Measurements from ENCODE around the gene C1S.
"Not testable (repeated sequence)": the region's sequence is repeated elsewhere in the genome, so short reads cannot be mapped to it uniquely, and the experiment has no call there.

C1S gene

DNA sequence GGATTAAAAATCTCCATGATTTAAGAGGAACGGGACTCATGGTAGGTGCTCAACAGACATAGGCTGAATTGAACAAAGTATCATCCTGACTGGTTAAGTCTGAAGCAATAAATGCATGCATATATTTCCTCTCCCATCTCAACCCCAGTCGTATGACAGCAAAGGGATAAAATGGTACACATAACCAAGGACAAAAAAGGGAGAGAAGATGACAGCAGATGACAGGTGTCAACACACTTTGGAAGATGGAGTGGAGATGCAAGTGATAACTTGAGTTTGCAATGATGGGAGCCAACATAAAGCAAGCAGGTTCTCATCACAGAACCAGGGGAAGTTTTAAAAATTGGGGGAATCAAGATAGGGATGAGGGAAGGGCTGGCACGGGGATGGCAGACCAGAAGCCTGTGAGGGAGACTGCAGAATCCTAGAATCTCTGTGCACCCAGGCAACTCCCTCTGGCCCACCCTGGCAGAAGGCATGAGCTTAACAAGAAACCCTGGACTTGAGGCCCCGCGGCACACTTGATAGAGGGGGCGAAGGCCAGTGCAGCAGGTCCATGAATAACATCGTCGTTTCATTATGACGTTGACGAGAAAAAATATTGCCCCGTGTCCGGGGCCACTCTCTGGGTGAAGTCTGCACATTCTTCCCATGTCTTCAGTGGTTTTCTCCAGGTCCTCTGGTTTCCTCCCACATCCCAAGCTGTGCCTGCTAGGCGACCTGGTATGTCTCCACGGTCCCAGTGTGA, 43.5 kb downstream of the C1S start:
- no peak for DNase-seq (ENCODE audit: low spot score)

DNA sequence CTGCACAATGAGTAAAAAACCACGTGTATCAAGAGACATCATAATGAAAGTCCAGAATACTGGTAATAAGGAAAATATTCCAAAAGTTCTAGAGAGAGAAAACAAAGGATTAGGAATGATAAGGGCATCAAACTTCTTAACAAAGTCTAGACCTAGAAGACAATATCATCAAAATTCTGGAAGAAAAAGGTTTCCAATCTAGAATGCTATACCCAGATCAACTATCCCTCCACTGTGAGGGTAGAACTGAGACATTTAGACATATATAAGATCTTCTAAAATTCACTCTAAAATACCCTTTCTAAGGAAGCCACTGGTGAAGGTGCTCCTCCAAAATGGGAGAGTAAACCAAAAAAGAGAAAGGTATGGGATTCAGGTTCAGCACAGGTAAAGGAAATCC, 45.6 kb downstream of the C1S start:
- no peak for DNase-seq (ENCODE audit: low spot score)

DNA sequence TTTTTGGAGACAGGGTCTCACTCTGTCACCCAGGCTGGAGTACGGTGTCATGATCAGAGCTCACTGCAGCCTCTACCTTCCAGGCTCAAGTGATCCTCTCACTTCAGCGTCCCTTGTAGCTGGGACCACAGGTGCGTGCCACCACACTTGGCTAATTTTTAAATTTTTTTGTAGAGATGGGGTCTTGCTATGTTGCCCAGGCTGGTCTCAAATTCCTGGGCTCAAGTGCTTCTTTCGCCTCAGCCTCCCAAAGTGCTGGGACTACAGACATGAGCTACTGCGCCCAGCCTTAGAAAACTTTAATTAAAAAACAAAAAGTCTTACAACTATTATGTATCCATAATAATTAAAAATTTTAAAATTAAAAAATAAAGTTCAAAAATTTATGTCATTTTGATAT, 46.7 kb downstream of the C1S start:
- DNase-seq (ENCODE audit: low spot score) = not testable (repeated sequence)

DNA sequence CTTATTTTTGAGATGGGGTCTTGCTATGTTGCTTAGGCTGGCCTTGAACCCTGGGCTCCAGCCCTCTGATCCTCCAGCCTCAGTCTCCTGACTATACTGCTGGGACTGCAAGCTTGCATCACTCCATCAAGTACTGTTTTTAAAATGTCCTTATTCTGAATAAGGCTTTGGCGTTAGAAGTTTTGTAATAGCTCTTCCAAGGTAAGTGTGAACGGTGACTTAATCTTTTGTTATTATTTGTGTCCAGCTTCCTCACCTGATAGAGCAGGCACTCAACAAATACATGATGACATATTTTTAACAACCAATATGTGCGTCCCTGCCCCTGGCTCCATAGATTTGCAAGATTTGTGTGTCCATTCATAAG, 47.1 kb downstream of the C1S start:
- DNase-seq (ENCODE audit: low spot score) = no peak

DNA sequence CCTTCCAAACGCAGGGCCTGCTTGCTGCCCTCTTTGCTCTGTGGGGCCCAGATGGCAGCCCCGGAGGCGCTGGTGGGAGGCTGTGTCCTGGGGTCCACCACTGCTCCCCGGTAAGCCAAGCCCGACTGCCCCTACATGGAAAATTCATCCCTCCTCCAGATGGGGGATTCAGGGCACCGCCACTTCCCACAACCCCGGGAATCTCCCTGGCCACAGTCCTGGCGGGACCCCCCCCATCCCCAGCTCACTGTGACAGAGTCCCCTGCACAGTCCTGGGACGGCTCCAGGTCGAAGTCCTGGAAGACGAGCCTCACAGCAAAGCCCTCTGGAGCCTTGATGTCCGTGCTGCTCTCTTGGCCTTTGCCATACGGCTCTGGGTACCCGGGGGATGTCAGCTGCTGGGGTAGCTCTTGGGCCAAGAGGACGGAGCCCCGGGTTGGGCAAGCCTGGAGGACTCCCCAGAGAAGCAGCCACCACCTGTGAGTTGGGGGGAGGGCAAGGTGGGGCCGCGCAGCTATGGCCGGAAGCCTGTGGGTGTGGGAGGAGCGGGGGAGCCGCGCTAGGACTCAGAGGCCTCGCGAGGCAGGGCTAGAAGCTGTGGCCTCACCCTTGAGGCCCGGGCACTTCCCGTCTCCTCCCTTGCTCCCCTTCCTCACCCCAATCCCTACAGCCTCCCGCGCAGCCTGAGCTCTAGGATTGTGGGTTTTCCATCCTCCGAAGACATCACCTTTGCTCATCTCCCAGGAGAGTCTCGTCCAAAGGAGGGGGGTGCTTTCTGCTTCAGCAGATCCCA, 47.7 kb downstream of the C1S start:
- peak; percentile 85 for DNase-seq (ENCODE audit: low spot score)

DNA sequence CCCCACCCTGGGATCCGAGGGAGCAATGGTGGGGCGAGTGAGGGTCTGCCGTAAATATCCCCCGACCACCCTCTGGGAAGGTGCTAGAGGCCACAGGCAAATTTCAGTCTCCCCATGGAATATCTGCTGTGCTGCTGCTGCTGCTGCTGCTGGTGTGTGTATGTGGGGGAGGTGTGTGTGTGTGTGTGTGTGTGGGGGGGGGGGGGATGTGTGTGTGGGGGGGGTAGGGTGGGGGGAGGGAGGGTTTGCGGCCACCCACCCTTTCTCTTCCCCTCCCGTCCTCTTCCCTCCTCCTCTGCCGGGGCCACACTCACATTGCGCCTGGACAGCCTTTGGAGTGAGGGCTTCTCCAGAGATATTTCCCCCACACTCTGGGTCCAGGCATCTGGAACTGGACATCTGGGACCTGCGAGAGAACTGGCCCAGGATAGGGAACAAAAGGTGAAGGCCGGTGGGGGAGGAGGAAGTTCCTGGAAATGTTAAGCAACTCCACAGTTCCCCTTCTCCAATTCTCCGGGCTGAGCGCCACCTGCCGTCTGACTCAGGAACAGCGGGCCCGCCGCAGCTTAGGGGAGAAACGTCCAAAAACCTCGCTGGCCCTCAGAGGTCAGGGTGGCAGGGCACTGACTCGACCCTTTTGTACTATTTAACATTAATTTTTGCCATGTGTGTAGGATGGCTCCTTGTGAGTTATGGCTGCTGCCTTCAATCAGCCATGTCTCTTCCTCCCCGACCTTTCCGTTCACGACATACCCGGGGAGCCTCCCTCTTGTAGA, 48.5 kb downstream of the C1S start, which contains the start of gene C1RL:
C1RL (minus strand) TSS at position 419 of the 776 bp plus-strand sequence; CDS start at position 385, 34 bp downstream.
- DNase-seq (ENCODE audit: low spot score) = peak; percentile 86

DNA sequence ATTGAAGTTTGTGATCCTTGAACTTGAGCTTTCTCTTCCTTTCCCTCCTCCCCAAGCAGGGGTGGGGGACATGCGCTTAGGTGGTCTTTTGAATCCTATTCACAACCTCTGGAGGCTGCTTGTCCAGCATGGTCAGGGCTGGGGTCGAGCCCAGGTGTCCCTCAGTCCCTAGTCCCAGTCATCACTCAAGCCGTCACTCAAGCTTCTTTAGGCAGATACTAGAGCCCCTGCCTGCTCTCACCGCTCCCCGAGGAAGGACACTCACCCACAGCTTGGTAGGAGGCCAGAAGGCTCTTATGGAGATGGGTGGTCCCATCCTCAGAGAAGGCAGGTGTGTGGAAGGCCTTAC, 49.0 kb downstream of the C1S start:
- DNase-seq (ENCODE audit: low spot score) = no peak

DNA sequence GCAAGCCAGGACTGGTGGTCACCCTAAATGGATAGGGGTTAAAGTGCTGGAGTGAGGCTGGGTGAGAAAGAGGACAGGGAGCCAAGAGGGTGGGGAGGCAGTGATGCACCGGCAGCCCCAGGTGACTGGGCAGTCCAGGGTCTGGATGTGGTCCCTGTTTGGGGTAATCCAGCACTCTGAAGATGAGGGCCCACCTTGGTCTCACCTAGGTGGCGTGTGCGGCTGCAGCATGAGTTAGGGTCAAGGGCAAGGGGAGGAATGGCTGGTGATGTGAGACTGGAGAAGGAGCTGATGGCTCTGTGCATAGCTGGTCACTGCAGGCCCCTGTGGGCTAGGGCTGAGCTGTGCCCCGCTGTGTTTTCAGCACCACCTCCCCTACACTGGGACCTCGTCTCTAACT, 50.1 kb downstream of the C1S start:
- no peak for DNase-seq (ENCODE audit: low spot score)

DNA sequence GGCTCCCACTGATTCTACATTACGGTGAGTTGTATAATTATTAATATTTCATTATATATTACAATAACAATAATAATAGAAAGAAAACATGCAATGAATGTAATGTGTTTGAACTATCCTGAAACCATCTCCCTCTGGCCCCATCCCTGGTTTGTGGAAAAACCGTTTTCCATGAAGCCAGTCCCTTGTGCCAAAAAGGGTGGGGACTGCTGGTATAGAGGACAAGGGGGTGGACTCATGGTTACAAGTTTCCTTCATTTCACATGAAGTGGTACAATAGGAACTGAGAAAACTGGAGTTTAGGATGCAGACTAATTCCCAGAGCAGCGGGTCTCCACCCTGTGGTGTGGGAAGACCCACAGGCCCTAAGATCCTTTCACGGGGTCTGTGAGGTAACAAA, 51.5 kb downstream of the C1S start:
- no peak for DNase-seq (ENCODE audit: low spot score)

DNA sequence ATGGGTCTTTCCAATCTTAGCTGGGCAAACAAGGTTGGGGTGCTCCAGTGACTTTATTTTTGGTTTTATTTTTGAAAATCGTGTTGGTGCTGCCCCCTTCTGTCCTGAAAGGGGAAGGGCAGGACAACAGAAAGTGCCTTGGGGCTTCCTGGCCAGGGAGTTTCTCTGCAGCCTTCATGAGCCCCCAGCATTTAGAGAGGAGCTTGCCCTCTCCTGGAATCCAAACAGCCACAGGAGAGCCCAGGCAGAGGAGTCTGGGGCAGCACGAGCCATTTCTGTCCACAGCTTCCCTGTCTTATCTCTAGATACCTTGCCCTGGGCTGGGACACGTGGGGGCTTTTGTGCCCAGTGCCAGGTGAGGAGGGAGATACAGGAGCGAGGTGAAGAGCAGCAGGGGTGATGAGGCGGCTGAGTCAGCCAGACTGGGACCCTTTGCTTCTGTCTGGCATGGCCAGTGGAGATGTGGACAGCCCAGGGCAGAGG, 52.9 kb downstream of the C1S start:
- DNase-seq (ENCODE audit: low spot score) = peak; percentile 79

DNA sequence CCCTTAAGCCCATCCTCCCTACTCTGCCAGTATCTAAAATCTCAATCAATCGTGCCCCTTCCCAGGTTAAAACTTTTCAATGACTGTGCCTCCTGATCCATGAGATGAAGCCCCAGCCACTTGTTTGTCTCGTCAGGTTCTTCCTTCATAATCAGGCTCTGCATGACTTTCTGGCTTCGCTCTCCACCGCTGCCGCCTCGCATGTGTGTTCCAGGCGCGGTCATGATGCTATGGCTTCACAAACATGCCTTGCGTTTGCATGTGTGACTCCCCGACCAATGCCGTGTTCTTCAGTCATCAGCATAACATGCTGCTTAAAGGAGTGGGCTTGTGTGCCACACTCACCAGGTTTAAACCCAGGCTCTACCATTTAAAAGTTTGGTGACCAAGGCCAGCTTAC, 53.5 kb downstream of the C1S start:
- no peak for DNase-seq (ENCODE audit: low spot score)

DNA sequence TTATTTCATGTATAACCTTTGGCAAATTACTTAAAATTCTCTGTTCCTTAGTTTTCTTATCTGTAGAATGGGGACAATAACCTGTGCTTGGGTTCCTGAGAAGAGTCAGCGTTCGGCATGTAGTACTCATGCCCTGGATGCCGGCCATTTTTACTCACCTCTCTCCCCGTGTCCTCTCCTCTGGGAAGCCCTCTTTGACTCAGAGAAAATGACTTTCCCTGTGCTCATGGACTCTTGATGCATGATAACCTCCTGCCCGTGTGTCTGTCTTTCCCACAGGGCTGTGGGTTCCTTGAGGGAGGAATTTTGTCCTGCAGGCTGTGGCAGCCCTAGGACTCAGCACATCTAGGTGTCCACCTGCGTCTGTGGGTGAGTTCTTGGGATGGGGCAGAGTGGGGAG, 54.3 kb downstream of the C1S start:
- no peak for DNase-seq (ENCODE audit: low spot score)

DNA sequence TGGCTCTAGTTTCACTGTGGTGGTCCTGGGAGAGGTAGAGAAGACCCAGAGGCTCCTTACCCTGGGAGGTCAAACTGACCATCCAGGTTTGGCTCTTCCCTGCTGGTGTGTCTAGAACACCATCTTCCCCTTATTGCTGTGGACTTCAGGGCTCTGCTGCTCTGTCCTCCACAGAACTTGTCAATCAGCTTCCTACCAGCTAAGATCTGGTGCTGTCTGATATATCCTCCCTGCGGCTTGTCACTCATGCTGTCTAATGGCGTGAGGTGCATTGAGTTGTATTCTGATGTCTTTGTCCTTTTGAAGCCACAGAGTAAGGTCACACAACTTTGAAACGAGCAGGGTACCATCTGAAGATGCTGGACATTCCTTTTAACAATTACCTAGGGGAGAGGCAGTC, 55.7 kb downstream of the C1S start:
- DNase-seq (ENCODE audit: low spot score) = no peak

DNA sequence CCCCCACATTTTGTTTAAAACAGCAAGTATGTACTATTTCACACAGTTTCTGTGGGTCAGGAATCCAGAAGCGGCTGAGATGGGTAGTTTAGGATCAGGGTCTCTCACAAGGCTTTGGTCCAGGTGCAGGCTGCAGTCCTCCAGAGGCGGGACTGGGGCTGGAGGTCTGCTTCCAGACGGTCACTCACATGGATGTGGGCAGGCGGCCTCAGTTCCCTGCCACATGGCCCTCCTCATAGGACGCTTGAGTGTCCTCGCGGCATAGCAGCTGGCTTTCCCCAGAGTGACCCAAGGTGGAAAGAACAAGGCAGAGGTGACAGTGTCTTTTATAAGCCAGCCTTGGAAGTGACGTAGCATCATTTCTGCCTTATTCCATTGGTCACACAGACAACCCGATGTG, 56.4 kb downstream of the C1S start:
- no peak for DNase-seq (ENCODE audit: low spot score)

DNA sequence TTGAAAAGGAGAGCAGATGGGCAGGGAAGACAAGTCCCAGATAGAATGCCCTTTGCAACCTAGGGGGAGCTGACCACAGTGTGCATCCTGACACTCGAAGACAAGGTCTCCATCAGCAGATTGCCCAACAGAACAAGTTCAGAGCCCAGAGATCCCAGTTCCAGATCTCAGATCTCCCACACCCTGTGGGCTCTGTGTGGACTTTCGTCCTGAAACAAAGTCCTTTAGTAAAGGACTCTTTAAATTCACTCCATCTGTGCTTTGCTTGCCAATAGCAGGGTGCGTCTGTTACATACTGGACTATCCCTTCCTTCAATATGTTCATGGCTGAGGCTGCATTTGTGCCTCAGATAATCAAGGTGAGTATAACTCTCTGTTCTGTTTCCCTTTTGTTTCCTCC, 57.2 kb downstream of the C1S start:
- no peak for DNase-seq (ENCODE audit: low spot score)

DNA sequence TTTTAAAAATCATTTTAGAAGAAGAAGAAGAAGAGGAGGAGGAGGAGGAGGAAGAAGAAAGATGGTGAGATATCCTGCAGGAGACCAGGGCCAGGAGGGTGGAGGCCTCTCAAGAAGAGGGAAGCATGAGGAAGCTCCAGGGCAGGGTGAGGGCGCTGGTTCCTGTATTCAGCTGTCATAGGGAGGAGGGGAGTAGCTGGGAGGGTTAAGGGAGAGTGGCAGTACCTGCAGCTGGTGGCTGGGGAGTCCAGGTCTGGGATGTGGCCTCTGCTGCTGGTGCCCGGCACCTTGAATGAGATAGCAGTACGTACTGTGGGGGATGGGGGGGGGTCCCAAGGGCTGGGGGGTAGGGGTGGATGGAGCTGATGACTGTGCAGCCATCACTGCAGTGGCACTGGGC, 58.4 kb downstream of the C1S start:
- no peak for DNase-seq (ENCODE audit: low spot score)

DNA sequence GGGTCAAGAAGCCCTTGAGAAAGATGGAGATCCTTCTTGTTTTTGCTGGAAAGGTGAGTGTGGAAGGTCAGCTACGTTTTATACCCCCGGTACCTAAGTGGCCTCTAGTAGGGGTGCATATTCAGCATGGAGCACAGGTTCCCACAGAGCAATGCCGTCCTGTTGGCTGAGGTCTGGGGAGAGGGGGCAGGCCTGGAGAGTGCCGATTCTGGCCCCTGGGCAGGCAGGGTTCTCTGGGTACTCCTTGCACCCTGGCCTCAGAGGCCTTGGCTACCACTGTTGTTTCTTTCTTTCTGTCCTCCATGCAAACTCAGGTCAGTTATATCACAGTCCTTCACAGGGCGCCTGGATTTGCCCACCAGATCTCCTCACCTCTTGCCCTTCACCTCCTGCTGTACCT, 59.6 kb downstream of the C1S start:
- no peak for DNase-seq (ENCODE audit: low spot score)
